IMR-90 (cell line): Measurements from ENCODE around the gene SPC25. TPM values are rescaled to one million over a fixed set of nuclear protein-coding genes. Genes with fewer than 3 reads are reported as not detected.

Source experiments
- ATAC-seq: fragments of 200-7000 bp; cut with Tn5 transposase; 2 replicates; pipeline ENCODE4 v1.9.1; 2020; ENCODE audit warnings: low read depth, mild to moderate bottlenecking, moderate library complexity
- BruUV-seq: library from RNA; stranded (reverse); fragments of 400-500 nt; replicated peaks from 2 replicates; lab custom pipeline; 2021; lab: Mats Ljungman, UMichigan
- CTCF ChIA-PET: fragments of 300-600 bp; formaldehyde crosslinking; extraction: SDS; loops from one replicate; lab custom pipeline; 2021; ENCODE audit warnings: antibody characterized with exemption; lab: Yijun Ruan, JAX
- POLR2A ChIA-PET: fragments of 300-600 bp; sonication (Branson Sonifier 250); formaldehyde crosslinking; loops from one replicate; lab custom pipeline; 2022; ENCODE audit warnings: antibody characterized with exemption; ENCODE audit not compliant: unreplicated experiment; lab: Charles Lee
- DNase-seq: peaks from one replicate; pipeline ENCODE4 v3.0.0; 2013
- H2AFZ ChIP-seq: replicated peaks from 2 replicates; pipeline ENCODE3; 2013; ENCODE audit warnings: low read length, mild to moderate bottlenecking; ENCODE audit not compliant: poor library complexity
- H2AK5ac ChIP-seq: 2 replicates; pipeline ENCODE4 v1.6.1; 2013; ENCODE audit warnings: low read depth, low read length, inconsistent platforms
- H2AK9ac ChIP-seq: replicated peaks from 2 replicates; pipeline ENCODE3; 2013; ENCODE audit warnings: mild to moderate bottlenecking, low read depth, low read length, moderate library complexity; ENCODE audit not compliant: poor library complexity
- H2BK120ac ChIP-seq: 2 replicates; pipeline ENCODE4 v1.6.1; 2013; ENCODE audit warnings: low read depth, low read length, inconsistent platforms
- H2BK15ac ChIP-seq: 3 replicates; pipeline ENCODE4 v1.6.1; 2013; ENCODE audit warnings: low read depth, low read length, inconsistent platforms
- H2BK20ac ChIP-seq: 2 replicates; pipeline ENCODE4 v1.6.1; 2013; ENCODE audit warnings: low read depth, mild to moderate bottlenecking, inconsistent platforms, low read length, moderate library complexity
- H2BK5ac ChIP-seq: 2 replicates; pipeline ENCODE4 v1.6.1; 2013; ENCODE audit warnings: mild to moderate bottlenecking, low read depth, low read length, inconsistent platforms; ENCODE audit not compliant: poor library complexity, severe bottlenecking
- H3K14ac ChIP-seq: replicated peaks from 2 replicates; pipeline ENCODE4 v1.6.1; 2013; ENCODE audit warnings: low read depth, low read length, inconsistent platforms
- H3K18ac ChIP-seq: 2 replicates; pipeline ENCODE4 v1.6.1; 2013; ENCODE audit warnings: low read depth, low read length, control low read depth
- H3K23ac ChIP-seq: 2 replicates; pipeline ENCODE4 v1.6.1; 2013; ENCODE audit warnings: low read depth, low read length, inconsistent platforms
- H3K27ac ChIP-seq: 2 replicates; pipeline ENCODE4 v1.5.1; 2013; ENCODE audit warnings: mild to moderate bottlenecking, control low read depth, low read length; ENCODE audit not compliant: insufficient read depth
- H3K27me3 ChIP-seq: 2 replicates; pipeline ENCODE4 v1.6.1; 2013; ENCODE audit warnings: low read length; ENCODE audit not compliant: control insufficient read depth, insufficient read depth
- H3K36me3 ChIP-seq: 2 replicates; pipeline ENCODE4 v1.6.1; 2013; ENCODE audit warnings: low read length, mixed read lengths; ENCODE audit not compliant: control insufficient read depth, insufficient read depth
- H3K4ac ChIP-seq: 2 replicates; pipeline ENCODE4 v1.6.1; 2013; ENCODE audit warnings: low read depth, low read length, inconsistent platforms
- H3K4me1 ChIP-seq: 2 replicates; pipeline ENCODE4 v1.6.1; 2013; ENCODE audit warnings: low read length, mixed read lengths; ENCODE audit not compliant: control insufficient read depth, insufficient read depth
- H3K4me2 ChIP-seq: 2 replicates; pipeline ENCODE4 v1.6.1; 2013; ENCODE audit warnings: low read depth, mild to moderate bottlenecking, control low read depth, low read length, moderate library complexity
- H3K4me3 ChIP-seq: 2 replicates; pipeline ENCODE4 v1.5.1; 2013; ENCODE audit warnings: low read depth, mild to moderate bottlenecking, control low read depth, low read length, moderate library complexity; ENCODE audit not compliant: insufficient read depth
- H3K56ac ChIP-seq: 2 replicates; pipeline ENCODE4 v1.6.1; 2013; ENCODE audit warnings: low read length, inconsistent platforms; ENCODE audit not compliant: insufficient read depth; ENCODE audit errors: extremely low read depth
- H3K79me1 ChIP-seq, 2 experiments: 2 replicates each; pipeline ENCODE4 v1.6.1; 2013; ENCODE audit warnings: low read length in 2 of 2, inconsistent platforms in 1 of 2, low read depth in 1 of 2
- H3K9ac ChIP-seq: 2 replicates; pipeline ENCODE4 v1.6.1; 2013; ENCODE audit warnings: low read depth, low read length, control low read depth
- H3K9me1 ChIP-seq: 2 replicates; pipeline ENCODE4 v1.6.1; 2013; ENCODE audit warnings: low read length, inconsistent platforms; ENCODE audit not compliant: insufficient read depth
- H3K9me3 ChIP-seq: 2 replicates; pipeline ENCODE4 v1.6.1; 2013; ENCODE audit warnings: low read length; ENCODE audit not compliant: control insufficient read depth, insufficient read depth
- H4K20me1 ChIP-seq: 2 replicates; pipeline ENCODE4 v1.6.1; 2013; ENCODE audit warnings: low read length, inconsistent platforms; ENCODE audit not compliant: insufficient read depth
- H4K5ac ChIP-seq: 2 replicates; pipeline ENCODE4 v1.6.1; 2013; ENCODE audit warnings: mild to moderate bottlenecking, low read depth, low read length, control low read depth
- H4K8ac ChIP-seq, 2 experiments: 2 replicates each; pipeline ENCODE4 v1.6.1; 2013; ENCODE audit warnings: low read depth in 2 of 2, low read length in 2 of 2, control low read depth in 1 of 2, inconsistent platforms in 1 of 2
- H4K91ac ChIP-seq: 2 replicates; pipeline ENCODE4 v1.6.1; 2013; ENCODE audit warnings: low read depth, low read length, inconsistent platforms; ENCODE audit not compliant: insufficient read depth
- CEBPB ChIP-seq: IDR thresholded peaks from 2 replicates; pipeline ENCODE4 v1.6.1; 2012; ENCODE audit warnings: low read depth, low read length, improper control_type of control experiment
- CHD1 ChIP-seq: IDR thresholded peaks from 2 replicates; pipeline ENCODE4 v1.6.1; 2012; ENCODE audit warnings: low read depth, low read length, improper control_type of control experiment
- CTCF ChIP-seq: conservative IDR thresholded peaks from 2 replicates; pipeline ENCODE4 v1.5.1; 2012; ENCODE audit warnings: mild to moderate bottlenecking, low read depth, low read length, improper control_type of control experiment
- ELK1 ChIP-seq: fragments of 150-350 bp; IDR thresholded peaks from 2 replicates; pipeline ENCODE4 v1.6.1; 2016; ENCODE audit warnings: low read depth, mild to moderate bottlenecking, low read length, moderate library complexity, borderline replicate concordance
- FOS ChIP-seq: fragments of 150-350 bp; IDR thresholded peaks from 2 replicates; pipeline ENCODE4 v1.6.1; 2016; ENCODE audit warnings: low read depth, low read length
- MAZ ChIP-seq: IDR thresholded peaks from 2 replicates; pipeline ENCODE4 v1.6.1; 2012; ENCODE audit warnings: low read depth, mild to moderate bottlenecking, low read length, improper control_type of control experiment, moderate library complexity, borderline replicate concordance
- POLR2A ChIP-seq: IDR thresholded peaks from 2 replicates; pipeline ENCODE4 v1.6.1; 2012; ENCODE audit warnings: mild to moderate bottlenecking, low read depth, low read length
- RAD21 ChIP-seq: IDR thresholded peaks from 2 replicates; pipeline ENCODE4 v1.6.1; 2012; ENCODE audit warnings: low read length, improper control_type of control experiment
- RCOR1 ChIP-seq: IDR thresholded peaks from 2 replicates; pipeline ENCODE4 v1.6.1; 2012; ENCODE audit warnings: mild to moderate bottlenecking, low read length, improper control_type of control experiment; ENCODE audit not compliant: insufficient replicate concordance
- SMC3 ChIP-seq: fragments of 150-350 bp; IDR thresholded peaks from 2 replicates; pipeline ENCODE4 v1.6.1; 2016; ENCODE audit warnings: low read depth, mild to moderate bottlenecking, antibody characterized with exemption, low read length, moderate library complexity
- WGBS, 2 experiments: methylation state at CpG; one replicate each; pipeline versions ENCODE4 v1.1.5 to v1.1.7; 2013; ENCODE audit warnings: missing lambda C conversion rate in 2 of 2; ENCODE audit not compliant: insufficient read length in 1 of 2; ENCODE audit errors: extremely low coverage in 2 of 2; 5-methylcytosine and 5-hydroxymethylcytosine counted together
- dilution Hi-C: fragments of 300-500 bp; cut with HindIII; formaldehyde crosslinking; loops from one replicate; pipeline ENCODE4 v1.14.3; 2018; ENCODE audit warnings: low sequenced_read_pairs; ENCODE audit not compliant: unreplicated experiment
- in situ Hi-C: fragments of 300-500 bp; cut with MboI; formaldehyde crosslinking; loops from 3 replicates; pipeline ENCODE4 v1.14.3; 2019; ENCODE audit warnings: low sequenced_read_pairs, inconsistent platforms, mixed read lengths
- intact Hi-C: fragments of 100-400 bp; cut with micrococcal nuclease; formaldehyde crosslinking; loops from 2 replicates; pipeline ENCODE4 v1.10.0; 2022
- polyA plus RNA-seq, 3 experiments: library from polyadenylated mRNA; depleted of rRNA; stranded (reverse); fragments of >200 nt; gene quantifications; 2 replicates each; pipeline ENCODE4 v1.2.3, GENCODE V29; 2012; ENCODE audit warnings: low replicate concordance in 1 of 3
- total RNA-seq: library from RNA; depleted of rRNA; stranded (reverse); fragments of >200 nt; gene quantifications from 2 replicates; pipeline ENCODE4 v1.2.3, GENCODE V29; 2012

SPC25 gene
- total and polyA plus RNA-seq, 2 of the 4 experiments (the other 2 are of a cell fraction) = 2.0 to 7.1 TPM

GRCh38 chr2:168935810-168936581 is 45.8 kb upstream of the SPC25 start:
- H2AK5ac ChIP-seq = no peak overlapping the region
- H3K9me3 ChIP-seq = no peaks in the 10 kb centered on the region
- 80% methylated on average over 1 of the region's 14 CpGs; no CpG with 5 or more reads in 1 of the 2 experiments for WGBS, 2 experiments
- no peak overlapping the region for H3K4ac ChIP-seq
- no peak overlapping the region for H3K4me3 ChIP-seq
- no peaks in the 10 kb centered on the region for H3K9me1 ChIP-seq
- no peak overlapping the region for H3K18ac ChIP-seq
- no peak overlapping the region for H3K27ac ChIP-seq
- no peak overlapping the region for H2BK20ac ChIP-seq
- no peak overlapping the region for H2AK9ac ChIP-seq
- in situ Hi-C loops (no loop called here), intact Hi-C loops (no loop called here), dilution Hi-C loops (no loop called here)
- no peak overlapping the region for H2BK15ac ChIP-seq
- H4K5ac ChIP-seq = no peak overlapping the region
- H3K27me3 ChIP-seq = no peaks in the 10 kb centered on the region
- no peak overlapping the region for H2BK120ac ChIP-seq
- H3K56ac ChIP-seq = no peak overlapping the region
- no peaks in the 10 kb centered on the region for H4K20me1 ChIP-seq
- ATAC-seq = peak; percentile 40
- H4K8ac ChIP-seq = no peak overlapping the region
- CTCF ChIA-PET = interaction anchor here (1.1 kb wide), 1 partner anchor 15 kb away, joined by 3 read pairs; no protein-coding TSS in a partner anchor
- TF ChIP-seq MAZ = no peak
- TF ChIP-seq RAD21 = no peak
- TF ChIP-seq CTCF = no peak
- TF ChIP-seq ELK1 = no peak
- TF ChIP-seq FOS = no peak
- TF ChIP-seq POLR2A = no peak
- no peak for TF ChIP-seq SMC3
- TF ChIP-seq CHD1 = no peak
- no peak for TF ChIP-seq CEBPB
- TF ChIP-seq RCOR1 = no peak
- H3K4me2 ChIP-seq = no peak overlapping the region
- no peak overlapping the region for H4K91ac ChIP-seq
- H3K14ac ChIP-seq = no peak overlapping the region
- no peaks in the 10 kb centered on the region for H3K79me1 ChIP-seq
- no peak overlapping the region for H2AFZ ChIP-seq
- POLR2A ChIA-PET = no interaction called here
- H3K4me1 ChIP-seq = no peaks in the 10 kb centered on the region
- no peak overlapping the region for H2BK5ac ChIP-seq
- H3K23ac ChIP-seq = no peak overlapping the region
- peak; percentile 19 for DNase-seq
- no TSS peak for BruUV-seq
- H3K9ac ChIP-seq = no peak overlapping the region
- H3K36me3 ChIP-seq = no peaks in the 10 kb centered on the region
